Urothelium cell line (cell line): Measurements from ENCODE around the gene LTB4R.
"Not testable (repeated sequence)": the region's sequence is repeated elsewhere in the genome, so short reads cannot be mapped to it uniquely, and the experiment has no call there.

Experiments
- DNase-seq: peaks from one replicate; pipeline ENCODE4 v3.0.0; 2011; ENCODE audit warnings: low spot score, mixed read lengths
- FAIRE-seq: peaks from 2 replicates; lab custom pipeline; 2011; peaks lifted over from hg19 to GRCh38; lab: Jason Lieb, UNC

LTB4R gene

DNA sequence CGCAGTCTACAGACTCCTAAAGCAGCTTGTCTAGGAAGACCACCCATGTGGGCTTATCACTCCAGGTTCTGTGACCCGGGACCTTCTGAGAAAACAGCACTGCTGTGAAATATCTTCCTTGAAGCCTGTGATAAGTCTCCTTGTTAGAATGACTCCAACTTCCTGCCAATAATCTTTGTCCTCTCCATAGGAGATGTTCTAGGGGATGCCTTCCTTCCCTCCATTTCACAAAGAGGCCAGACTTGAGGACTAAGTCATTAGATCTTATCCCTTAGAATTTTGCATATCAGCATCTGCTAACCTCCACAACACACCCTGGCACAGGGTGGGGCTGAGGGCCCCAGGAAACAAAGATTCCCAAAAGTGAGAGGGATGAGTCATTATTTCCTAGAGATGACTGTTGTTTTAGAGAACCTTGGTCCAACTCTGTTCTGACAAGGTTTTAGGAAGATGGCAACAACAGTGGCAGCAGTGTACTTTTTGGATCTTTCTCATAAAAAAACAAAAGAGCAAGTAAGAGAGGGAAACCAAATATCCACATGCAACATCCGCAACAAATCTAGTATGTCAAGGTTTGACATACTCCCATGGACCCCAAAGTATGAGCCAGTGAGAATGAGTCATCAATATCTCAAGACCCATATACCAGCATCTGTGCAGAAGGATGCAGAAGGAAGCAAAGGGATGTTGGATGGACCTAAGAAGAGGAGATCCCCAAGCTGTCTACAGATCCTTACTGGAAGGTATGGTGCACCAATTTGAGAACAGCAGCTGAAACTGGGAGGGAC lies 6.0 kb downstream of the LTB4R start:
- FAIRE-seq, result no peak
- peak; percentile 54 for DNase-seq

DNA sequence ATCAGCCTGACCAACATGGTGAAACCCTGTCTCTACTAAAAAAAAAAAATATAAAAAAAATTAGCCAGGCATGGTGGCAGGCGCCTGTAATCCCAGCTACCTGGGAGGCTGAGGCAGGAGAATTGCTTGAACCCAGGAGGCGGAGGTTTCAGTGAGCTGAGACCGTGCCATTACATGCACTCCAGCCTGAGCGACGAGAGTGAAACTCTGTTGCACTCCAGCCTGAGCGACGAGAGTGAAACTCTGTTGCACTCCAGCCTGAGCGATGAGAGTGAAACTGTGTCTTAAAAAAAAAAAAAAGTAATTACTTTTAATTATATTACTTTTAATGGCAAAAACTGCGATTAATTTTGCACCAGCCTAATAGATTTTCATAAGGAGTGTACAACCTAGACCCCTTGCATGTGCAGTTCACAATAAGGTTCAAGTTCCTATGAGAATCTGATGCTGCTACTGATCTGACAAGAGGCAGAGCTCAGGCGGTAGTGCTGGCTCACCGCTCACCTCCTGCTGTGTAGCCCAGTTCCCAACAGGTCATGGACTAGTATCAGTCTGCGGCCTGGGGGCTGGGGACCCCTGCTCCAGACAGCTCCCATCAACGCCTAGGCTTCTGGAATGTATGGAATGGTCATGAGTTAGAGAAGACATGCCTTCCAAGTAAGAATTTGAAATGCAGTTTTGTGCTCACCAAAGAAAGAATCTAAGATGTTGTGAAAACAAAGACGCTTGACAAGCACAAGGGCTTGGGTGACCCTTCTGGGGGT lies 10.1 kb downstream of the LTB4R start:
- FAIRE-seq, result no peak
- no peak for DNase-seq

DNA sequence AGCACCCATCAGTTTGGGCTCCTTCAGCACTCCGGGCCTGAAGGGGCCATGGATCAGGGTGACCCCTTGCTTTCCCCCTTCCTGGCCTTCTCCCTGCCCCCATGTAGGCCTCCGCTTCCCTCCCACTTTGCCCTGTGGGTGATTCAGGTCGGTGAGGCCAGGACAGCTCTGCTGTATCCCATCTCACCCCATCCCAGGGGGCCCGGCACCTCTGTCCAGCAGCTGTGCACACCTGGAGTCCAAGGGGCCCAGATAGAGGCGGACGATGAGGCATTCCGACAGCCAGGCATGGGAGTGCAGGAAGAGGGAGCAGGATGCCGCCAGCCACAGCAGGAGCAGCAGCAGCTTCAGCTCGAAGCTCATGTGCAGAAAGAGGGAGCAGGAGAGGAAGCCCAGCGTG lies 11.4 kb downstream of the LTB4R start:
- DNase-seq (no peak), FAIRE-seq (no peak)

DNA sequence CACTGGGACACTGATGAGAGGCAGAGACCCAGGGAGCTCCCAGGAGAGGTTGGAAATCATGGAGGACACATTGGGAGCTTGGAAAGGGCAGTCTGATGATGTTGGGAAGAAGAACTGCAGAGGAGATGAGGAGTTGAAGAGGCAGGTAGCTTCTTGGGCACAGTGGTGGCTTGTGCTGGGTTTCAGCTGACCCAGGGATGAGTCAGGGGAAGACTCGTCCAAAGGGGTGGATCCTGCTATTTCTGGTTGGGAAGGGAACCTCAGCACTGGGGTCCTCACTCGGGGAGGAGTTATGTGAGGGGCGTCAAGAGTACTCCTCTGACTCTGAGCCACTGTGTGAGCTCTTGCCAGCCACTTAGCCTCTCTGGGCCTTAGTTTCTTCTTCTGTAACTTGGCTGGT lies 12.0 kb downstream of the LTB4R start:
- FAIRE-seq (no peak), DNase-seq (no peak)

DNA sequence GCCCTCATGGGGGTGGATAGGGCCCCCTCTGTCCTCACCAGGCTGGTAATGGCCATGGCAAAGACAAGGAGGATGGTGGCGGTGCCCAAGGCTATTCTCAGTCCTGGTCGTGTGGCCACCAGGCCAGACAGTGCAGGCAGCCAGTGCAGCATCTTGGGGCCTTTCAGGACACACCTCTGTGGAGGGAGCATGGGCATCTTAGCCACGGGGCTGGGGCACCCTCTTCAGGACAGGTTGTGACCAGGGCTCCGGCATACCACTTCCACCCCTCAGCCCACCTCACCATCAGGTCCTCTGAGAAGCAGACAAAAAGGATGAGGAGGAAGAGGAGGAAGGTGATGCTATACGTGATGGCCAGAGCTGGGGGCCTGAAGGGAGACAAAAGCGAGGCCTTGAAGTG lies 12.7 kb downstream of the LTB4R start:
- DNase-seq, result no peak
- no peak for FAIRE-seq

DNA sequence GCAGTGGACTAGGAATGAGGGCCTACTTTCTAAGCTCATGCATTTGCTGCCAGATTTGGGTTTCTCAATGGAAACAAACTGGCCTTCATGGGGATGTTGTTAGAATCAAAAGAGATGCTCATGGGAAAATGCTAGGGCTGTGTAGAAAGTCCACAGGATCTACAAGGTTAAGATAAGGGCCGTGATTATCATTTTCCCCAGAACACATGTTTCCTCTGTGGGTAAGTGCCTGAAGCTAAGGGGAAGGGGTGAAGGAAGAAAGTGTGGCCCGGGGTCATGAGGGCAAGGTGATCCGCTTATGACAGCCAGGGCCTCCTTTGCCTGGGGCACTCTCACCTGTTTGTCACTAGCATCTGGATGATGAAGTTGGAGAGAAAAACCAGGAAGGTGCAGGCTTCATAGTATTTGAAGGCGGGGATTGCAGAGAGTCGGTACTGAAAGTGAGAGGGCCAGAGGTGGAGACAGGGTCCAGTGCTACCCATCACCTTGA lies 13.8 kb downstream of the LTB4R start:
- DNase-seq, result no peak
- no peak for FAIRE-seq

DNA sequence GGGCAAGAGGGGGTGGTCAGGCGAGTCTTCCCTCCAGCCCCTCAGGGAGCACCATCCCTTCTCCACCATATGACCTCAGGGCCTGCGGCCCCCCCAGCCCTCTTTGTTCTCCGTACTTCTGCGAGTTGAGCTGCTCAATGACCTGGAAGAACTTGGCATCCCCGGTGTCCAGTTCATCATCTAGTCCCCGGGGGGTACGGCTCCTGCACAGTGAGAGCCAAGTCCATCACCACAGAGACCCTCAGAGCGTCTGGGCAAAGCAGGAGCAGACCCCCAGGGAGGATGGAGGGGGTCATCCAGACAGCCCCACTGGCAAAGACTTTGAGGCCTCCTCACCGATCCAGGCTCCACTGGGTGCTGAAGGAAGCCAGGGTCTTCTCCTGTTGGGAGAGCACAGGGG lies 14.7 kb downstream of the LTB4R start:
- no peak for DNase-seq
- FAIRE-seq, result no peak

DNA sequence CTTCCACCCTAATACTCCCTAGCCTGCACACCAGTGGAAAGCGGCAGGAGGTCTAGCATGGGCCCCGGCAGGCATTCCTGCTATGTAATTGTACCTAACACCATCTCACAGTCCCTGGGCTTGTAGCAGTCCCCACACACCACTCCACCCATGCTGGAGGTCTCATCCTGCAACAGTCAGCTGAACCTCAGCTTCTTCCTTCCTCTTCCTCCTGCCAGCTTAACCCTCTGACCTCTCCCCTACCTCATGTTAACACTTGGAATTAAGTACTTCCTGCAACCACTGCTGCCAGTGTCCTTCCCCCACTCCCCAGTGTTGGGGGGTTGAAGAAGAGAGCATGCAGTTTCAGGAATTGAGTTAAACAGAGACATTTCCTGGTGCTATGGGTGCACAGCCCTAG lies 16.0 kb downstream of the LTB4R start:
- FAIRE-seq (no peak), DNase-seq (no peak)

DNA sequence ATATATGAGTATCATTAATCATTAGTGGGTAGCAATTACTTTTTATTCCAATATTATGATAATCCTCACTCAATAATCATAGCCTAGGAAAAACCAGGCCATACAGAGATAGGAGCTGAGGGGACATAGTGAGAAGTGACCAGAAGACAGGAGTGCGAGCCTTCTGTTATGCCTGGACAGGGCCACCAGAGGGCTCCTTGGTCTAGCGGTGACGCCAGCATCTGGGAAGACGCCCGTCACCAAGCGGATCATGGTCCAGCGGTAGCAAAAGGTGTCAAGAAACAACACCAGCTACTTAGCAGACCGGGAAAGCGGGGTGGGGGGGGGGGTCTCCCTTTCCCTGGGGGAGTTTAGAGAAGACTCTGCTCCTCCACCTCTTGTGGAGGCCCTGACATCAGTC lies 16.6 kb downstream of the LTB4R start:
- not testable (repeated sequence) for FAIRE-seq, DNase-seq

DNA sequence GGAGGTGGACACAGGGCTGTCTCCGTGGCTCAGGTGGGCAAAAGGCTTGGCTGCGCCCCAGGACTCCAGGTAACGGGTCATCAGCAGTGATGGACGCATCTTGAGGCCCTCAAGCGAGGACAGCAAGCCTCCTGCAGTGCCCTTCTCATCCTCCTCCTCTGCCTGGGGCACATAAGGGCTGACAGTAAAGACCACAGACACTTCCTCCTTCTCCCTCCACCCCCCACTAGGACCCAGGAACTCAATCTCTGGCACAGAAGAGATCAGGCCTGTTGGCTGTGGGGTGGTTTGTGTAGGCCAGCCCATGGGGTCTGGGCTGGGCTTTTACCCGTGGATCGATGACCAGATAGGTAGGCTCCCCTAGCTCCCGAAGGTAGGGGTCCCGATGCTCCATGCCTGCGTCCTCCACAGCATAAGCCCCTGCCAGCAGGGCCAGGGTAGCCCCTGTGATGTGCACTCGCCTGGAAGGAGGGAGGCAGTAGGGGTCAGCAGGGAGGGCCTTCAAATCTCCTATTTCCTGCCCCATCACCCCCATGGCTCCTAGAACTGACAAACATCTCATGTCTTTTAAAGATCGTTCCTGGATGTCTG lies 17.9 kb downstream of the LTB4R start:
- no peak for DNase-seq

DNA sequence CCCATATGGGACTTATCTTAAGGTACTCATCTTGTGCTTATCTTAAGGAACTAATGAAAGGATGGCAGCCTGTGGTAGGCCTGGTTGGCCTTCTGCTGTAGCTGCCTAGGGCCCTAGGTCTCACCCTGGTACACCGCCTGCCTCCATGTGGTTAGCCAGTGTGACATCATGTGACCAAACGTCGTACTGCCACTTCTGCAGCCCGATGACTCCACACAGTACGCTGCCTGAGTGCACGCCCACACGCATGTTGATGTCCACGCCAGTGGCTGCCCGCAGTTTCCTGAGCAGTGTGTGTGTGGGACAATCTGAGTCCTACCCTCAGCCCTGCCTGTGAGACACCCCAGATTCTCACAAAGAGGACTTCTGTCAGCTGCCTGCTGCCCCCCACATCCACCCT lies 18.4 kb downstream of the LTB4R start:
- FAIRE-seq (no peak), DNase-seq (no peak)

More for the DNA sequence above, 17.9 kb downstream of the LTB4R start:
- FAIRE-seq, result no peak

DNA sequence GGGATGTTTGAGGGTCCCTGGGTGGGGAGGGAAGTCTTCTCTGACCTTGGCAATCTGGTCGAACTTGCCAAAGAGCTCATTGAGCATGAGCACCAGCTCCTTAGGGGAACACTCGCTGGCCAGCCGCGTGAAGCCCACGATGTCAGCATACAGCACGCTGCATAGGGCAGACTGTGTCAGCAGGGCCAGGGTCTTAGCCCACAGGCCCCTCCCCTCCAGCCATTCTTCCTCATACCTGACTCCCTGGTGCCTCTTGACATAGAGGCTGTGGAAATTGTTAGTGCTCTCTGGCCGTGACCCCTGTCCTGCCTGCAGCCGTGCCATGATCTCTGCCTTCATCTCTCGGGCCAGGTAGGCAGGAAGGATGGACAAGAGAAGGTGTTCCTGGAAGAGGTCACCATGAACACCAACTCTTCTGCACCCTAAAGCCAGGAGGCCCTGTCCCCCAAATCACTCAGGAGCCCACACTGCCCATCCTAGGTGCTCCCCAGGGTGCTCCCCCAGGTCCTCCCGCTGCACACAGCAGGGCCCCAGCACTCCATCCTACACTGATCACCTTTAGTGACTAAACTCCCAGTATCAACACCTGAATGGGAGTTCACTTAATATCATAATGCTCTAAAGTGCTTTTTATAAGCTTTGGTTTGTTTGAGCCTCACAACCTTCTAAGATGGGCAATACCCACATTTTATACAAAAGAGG lies 19.8 kb downstream of the LTB4R start:
- DNase-seq, result no peak
- no peak for FAIRE-seq

DNA sequence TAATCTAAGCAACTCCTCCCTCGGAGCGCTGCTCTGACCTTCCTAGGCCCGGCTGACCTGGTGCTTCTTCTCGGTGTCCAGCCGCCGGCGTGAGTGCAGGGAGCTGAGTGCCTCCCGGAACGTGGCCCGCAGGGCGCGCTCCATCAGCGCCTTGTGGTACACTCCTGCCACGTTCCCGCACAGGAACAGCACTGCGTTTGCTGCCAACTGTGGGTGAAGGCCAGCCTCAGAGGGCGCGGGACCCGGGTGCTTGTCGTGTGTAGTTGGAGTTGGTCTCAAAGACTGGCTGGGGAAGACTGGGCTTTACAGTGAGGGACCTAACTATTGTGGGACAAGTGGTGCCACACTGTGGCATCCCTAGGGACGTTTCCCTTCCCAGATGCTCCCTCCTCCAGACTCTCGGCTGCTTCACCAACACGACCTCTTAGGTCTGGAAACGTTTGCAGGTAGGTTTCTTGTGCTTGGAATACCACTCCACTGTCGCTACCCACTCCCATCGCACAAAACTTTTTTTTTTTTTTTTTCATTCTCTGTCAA lies 20.5 kb downstream of the LTB4R start:
- FAIRE-seq, result no peak

DNA sequence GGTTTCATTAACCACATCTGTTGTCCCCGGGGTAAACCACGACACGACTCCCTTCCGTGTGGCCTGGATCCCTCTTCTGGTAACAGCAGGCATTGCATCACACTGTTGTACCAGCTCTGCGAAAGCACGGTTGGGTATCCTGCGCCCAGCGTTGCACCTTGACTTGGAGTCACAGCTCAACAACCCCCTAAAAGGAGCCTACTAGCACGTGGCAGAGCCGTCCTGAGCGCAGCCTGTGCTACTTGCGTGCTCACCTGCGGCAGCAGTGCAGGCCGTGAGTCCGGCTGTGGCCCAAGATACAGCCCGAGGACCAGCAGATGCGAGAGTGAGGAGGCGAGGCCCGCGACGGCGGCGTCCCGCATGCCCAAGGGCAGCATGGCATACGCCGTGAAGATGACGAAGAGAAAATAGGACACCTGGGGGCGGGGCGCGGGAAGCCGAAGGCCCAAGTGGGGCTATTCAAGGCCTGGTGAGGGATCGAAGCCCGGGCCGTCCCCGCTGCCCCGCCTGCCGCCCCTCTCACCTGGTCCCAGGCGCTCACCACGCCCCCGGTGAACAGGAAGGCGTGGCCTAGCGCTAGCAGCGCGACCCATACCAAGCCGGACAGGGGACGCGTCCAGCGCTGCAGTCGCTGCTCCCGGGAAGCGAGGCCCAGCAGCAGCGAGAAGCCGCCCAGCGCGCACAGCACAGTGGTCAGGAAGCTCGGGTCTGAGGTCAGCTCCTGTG lies 21.1 kb downstream of the LTB4R start:
- DNase-seq, result peak; percentile 75

More for the DNA sequence above, 20.5 kb downstream of the LTB4R start:
- no peak for DNase-seq

DNA sequence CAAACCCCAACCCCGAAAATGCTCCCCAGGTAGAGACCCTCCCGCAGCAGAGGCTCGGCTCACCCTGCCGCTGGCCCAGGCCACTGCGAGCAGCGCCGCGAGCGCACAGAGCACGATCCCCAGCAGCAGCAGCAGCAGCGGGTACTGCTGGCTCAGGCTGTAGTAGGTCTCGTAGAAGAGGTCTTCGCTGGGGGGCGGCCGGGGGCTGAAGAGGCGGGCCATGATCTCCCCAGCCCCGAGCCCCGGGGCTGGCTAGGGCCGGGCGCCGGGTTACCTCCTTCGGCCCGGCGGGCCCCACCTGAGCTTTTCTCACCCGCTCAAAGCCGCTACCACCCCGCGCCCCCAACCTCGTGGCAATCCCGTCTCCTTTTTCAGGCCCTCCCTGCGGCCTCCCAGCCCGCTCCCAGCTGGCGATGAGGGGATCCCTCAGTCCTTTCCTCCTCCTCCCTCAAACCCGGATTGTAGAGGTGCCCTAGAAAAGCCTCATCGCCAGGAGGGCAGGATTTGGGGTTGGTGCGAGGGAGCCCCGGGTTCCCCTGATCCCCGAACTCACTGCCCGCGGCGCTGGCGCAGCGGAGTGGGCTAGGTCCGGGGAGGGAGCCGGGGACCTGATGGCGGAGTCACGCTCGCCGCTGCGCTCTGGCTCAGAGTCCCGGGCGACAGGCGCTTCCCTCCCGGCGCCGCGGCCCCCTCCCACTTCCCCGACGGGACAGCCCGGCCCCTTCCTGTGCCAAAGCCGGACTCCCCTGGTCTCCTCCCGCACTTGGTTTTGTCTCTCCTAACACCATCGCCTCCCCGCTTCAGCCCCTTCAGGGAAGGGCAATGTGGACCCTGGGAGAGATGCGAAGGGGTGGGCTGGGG lies 23.4 kb downstream of the LTB4R start, which contains the start of gene ADCY4:
Gene ADCY4, minus strand, starts transcription at position 641 of the 861 bp plus-strand sequence. Its CDS starts 419 bp downstream, at position 222.
- no peak for DNase-seq

More for the DNA sequence above, 21.1 kb downstream of the LTB4R start:
- peak; percentile 44 for FAIRE-seq

DNA sequence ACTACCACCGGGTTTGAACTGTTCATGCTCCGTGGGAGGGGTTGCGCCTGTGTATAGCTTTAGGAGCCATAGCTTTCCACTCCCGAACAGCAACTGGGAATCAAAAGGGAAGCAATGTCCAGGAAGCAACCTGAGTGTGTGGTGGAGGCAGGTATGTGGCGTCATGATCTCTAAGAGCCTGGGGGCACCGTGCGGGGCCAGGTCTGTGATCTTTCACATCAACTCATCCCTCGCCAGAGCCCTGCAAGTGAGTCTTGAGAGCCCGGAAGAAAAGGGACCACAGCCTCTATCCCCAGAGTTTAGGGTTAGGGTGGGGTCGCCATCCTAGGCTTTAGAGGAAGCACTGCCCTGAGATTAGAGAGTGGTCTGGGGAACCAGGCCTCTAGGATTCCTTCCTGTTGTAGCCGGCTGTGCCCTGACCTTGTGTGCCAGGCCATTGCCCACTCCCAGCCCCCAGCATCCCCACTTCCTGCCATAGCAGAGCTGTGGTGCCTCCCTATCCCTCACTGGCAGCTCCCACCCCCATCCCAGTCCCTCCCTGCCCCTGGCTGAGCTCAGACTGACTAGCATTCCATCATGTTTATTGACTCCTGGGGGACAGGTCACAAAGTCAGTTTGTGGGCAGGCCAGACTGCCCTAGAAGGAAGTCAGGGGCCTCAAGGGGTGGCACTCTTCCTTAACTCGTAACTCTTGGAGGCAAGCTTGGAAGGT lies 24.3 kb downstream of the LTB4R start:
- FAIRE-seq (no peak), DNase-seq (no peak)

More for the DNA sequence above, 23.4 kb downstream of the LTB4R start, which contains the start of gene ADCY4:
- FAIRE-seq, result no peak

DNA sequence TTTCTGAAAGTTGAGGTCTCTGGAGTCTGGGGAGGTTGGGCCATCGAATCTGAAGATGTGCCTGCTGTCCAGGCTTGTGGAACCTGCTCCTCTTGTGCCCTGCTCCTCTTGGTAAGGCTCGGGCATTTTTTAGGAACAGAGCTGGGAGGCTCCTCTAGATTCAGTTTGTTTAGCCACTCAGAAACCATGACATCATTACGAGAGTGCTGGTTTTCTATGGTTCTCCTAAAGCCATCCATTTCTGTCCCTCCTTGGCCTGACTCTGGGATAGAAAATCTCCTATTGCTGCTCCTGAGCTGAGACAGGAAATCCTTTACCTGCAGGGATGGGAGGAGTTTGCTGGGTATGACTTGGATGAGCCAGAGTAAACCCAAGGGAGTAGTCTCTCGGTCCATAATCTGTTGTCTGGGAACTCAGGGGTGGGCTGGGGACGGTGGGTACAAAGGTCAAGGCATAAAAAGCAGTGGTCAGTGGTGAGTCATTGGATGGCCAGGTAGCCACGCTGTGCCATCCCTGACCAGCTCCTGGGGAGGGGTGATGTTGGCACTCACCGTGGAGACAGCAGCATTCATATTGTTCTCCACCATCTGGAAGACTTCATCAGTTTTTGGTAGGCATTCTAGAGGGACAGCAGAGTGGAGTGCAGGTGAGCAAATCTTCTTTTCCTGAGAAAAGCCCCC lies 26.0 kb downstream of the LTB4R start:
- FAIRE-seq (no peak), DNase-seq (no peak)

DNA sequence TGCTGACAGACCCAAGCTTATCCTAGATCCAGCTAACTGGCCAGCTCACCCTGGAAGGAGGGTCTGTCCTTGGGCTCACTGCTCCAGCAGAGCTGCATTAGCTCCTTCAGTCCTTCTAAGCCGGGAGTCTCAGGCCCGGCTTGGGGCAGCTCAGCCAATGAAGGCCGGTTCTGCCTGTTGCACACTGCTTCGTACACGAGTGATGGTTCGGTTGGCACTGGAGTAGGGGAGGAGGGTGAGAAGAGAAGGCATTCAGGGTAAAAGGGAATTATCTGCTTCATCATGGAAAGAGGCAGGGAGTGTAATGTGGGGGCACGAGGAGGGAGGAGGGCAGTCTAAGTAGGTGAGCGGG lies 26.5 kb downstream of the LTB4R start:
- DNase-seq (no peak), FAIRE-seq (no peak)
